Smooth muscle cell (in vitro differentiated cells): ENCODE data around the gene MECR. TPM values are rescaled to one million over a fixed set of nuclear protein-coding genes. Genes with fewer than 3 reads are reported as not detected.

Experiments used
- DNase-seq: peaks from one replicate; lab custom pipeline; 2025; ENCODE audit not compliant: unreplicated experiment; lab: John Stamatoyannopoulos, UW
- H2AFZ ChIP-seq: fragments of 200-600 bp; sonication (generic); 2 replicates; pipeline ENCODE4 v1.6.0; 2016; ENCODE audit warnings: antibody characterized with exemption, low read depth, mild to moderate bottlenecking
- H3F3A ChIP-seq: fragments of 200-600 bp; sonication (generic); 2 replicates; pipeline ENCODE4 v1.6.0; 2017; ENCODE audit warnings: antibody characterized with exemption, low read depth
- H3K27ac ChIP-seq: fragments of 200-600 bp; sonication (generic); 2 replicates; pipeline ENCODE4 v1.5.1; 2016; ENCODE audit warnings: low read depth, mild to moderate bottlenecking
- H3K27me3 ChIP-seq: fragments of 200-600 bp; sonication (generic); 2 replicates; pipeline ENCODE4 v1.6.1; 2016; ENCODE audit warnings: low read depth, mild to moderate bottlenecking
- H3K36me3 ChIP-seq: fragments of 200-600 bp; sonication (generic); 2 replicates; pipeline ENCODE4 v1.5.1; 2016; ENCODE audit warnings: low read depth
- H3K4me1 ChIP-seq: fragments of 200-600 bp; sonication (generic); 2 replicates; pipeline ENCODE4 v1.5.1; 2016; ENCODE audit warnings: low read depth
- H3K4me2 ChIP-seq: fragments of 200-600 bp; sonication (generic); 2 replicates; pipeline ENCODE4 v1.6.0; 2016; ENCODE audit warnings: mild to moderate bottlenecking
- H3K4me3 ChIP-seq: fragments of 200-600 bp; sonication (generic); 2 replicates; pipeline ENCODE4 v1.5.1; 2016; ENCODE audit warnings: mild to moderate bottlenecking
- H3K79me2 ChIP-seq: fragments of 200-600 bp; sonication (generic); 2 replicates; pipeline ENCODE4 v1.6.0; 2016; ENCODE audit warnings: low read depth, mild to moderate bottlenecking
- H3K9ac ChIP-seq: fragments of 200-600 bp; sonication (generic); 2 replicates; pipeline ENCODE4 v1.6.0; 2016; ENCODE audit warnings: low read depth
- H3K9me3 ChIP-seq: fragments of 200-600 bp; sonication (generic); replicated peaks from 2 replicates; pipeline ENCODE4 v1.5.1; 2016; ENCODE audit warnings: low read depth
- H4K20me1 ChIP-seq: fragments of 200-600 bp; sonication (generic); 2 replicates; pipeline ENCODE4 v1.6.0; 2016; ENCODE audit warnings: low read depth
- WGBS: methylation state at CpG from one replicate; pipeline ENCODE4 v1.1.7; 2016; ENCODE audit warnings: low lambda C conversion rate; 5-methylcytosine and 5-hydroxymethylcytosine counted together
- polyA plus RNA-seq: library from polyadenylated mRNA; unstranded; fragments of >200 nt; fragmentation: Nextera tagmentation; extraction: Ambion mirVana; gene quantifications from 2 replicates; pipeline ENCODE4 v1.2.1, GENCODE V29; 2016
- total RNA-seq: library from RNA; depleted of rRNA; stranded (reverse); fragments of >200 nt; gene quantifications from 2 replicates; pipeline ENCODE4 v1.2.3, GENCODE V29; 2014
- TF ChIP-seq, protein P1 (sequence below): fragments of 200-600 bp; sonication (generic); IDR thresholded peaks from 2 replicates; pipeline ENCODE4 v1.5.1; 2017; ENCODE audit warnings: borderline replicate concordance, mild to moderate bottlenecking, antibody characterized with exemption; ENCODE audit not compliant: insufficient read depth, poor library complexity, severe bottlenecking

The MECR gene
- total and polyA plus RNA-seq, 2 experiments from 2014 or later: 11.6 to 43.8 TPM

GRCh38 chr1:29176576-29176975 lies 54.2 kb downstream of the MECR start:
- DNase-seq: no peak
- Histone ChIP-seq H3K27me3 (no peaks in the 10 kb centered on the region), H3K4me3 (no peak overlapping the region), H3K9ac (no peak overlapping the region), H3K79me2 (peaks cover 95% of the 10 kb centered on the region), H3K27ac (peak overlapping the region; percentile 68), H3K9me3 (no peaks in the 10 kb centered on the region), H4K20me1 (peaks cover 94% of the 10 kb centered on the region), H3F3A (peaks cover 2% of the 10 kb centered on the region), H3K36me3 (no peaks in the 10 kb centered on the region), H3K4me1 (peaks cover 24% of the 10 kb centered on the region), H3K4me2 (peak overlapping the region; percentile 64), H2AFZ (no peak overlapping the region)
- TF ChIP-seq, protein P1, sequence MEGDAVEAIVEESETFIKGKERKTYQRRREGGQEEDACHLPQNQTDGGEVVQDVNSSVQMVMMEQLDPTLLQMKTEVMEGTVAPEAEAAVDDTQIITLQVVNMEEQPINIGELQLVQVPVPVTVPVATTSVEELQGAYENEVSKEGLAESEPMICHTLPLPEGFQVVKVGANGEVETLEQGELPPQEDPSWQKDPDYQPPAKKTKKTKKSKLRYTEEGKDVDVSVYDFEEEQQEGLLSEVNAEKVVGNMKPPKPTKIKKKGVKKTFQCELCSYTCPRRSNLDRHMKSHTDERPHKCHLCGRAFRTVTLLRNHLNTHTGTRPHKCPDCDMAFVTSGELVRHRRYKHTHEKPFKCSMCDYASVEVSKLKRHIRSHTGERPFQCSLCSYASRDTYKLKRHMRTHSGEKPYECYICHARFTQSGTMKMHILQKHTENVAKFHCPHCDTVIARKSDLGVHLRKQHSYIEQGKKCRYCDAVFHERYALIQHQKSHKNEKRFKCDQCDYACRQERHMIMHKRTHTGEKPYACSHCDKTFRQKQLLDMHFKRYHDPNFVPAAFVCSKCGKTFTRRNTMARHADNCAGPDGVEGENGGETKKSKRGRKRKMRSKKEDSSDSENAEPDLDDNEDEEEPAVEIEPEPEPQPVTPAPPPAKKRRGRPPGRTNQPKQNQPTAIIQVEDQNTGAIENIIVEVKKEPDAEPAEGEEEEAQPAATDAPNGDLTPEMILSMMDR: no peak
- WGBS: 39% methylated on average over 4 of the region's 4 CpGs

DNA sequence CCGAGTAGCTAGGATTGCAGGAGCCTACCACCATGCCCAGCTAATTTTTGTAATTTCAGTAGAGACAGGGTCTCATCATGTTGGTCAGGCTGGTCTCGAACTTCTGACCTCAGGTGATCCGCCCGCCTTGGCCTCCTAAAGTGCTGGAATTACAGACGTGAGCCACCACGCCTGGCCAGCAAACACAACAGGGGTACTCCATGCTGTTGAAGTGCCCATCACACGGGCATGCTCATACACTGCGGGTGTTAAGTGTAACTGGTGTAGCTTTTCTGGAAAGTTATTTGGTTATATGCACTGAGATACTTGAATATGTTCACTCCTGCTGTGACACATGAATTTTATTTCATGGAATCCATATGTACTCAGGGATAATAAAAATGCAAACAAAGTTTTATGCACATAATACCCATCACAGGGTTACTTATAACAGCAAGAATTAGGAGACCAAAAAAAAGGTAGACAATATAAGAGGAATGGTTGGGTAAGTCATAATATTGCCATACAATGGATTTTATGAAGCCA lies 58.3 kb downstream of the MECR start:
- no peak overlapping the region for H2AFZ ChIP-seq
- peaks cover 10% of the 10 kb centered on the region for H3F3A ChIP-seq
- H3K27ac ChIP-seq: no peak overlapping the region
- no peak overlapping the region for H3K4me3 ChIP-seq
- H3K27me3 ChIP-seq: no peaks in the 10 kb centered on the region
- no peak for DNase-seq
- H3K9me3 ChIP-seq: no peaks in the 10 kb centered on the region
- H3K79me2 ChIP-seq: peaks cover 98% of the 10 kb centered on the region
- 94% methylated on average over 8 of the region's 8 CpGs for WGBS
- H3K4me2 ChIP-seq: no peak overlapping the region
- H4K20me1 ChIP-seq: peaks cover 98% of the 10 kb centered on the region
- H3K4me1 ChIP-seq: peaks cover 24% of the 10 kb centered on the region
- no peak overlapping the region for H3K9ac ChIP-seq
- TF ChIP-seq, protein P1: no peak
- H3K36me3 ChIP-seq: no peaks in the 10 kb centered on the region

GRCh38 chr1:29171521-29171920 lies 59.2 kb downstream of the MECR start:
- H4K20me1 ChIP-seq: peaks cover 98% of the 10 kb centered on the region
- no peak overlapping the region for H2AFZ ChIP-seq

More at GRCh38 chr1:29171521-29171920, 59.2 kb downstream of the MECR start:
- Histone ChIP-seq H3F3A (peaks cover 17% of the 10 kb centered on the region), H3K4me3 (no peak overlapping the region), H3K27me3 (no peaks in the 10 kb centered on the region), H3K79me2 (peaks cover 98% of the 10 kb centered on the region), H3K4me1 (peaks cover 26% of the 10 kb centered on the region), H3K36me3 (no peaks in the 10 kb centered on the region), H3K27ac (peak overlapping the region; percentile 60), H3K9me3 (no peaks in the 10 kb centered on the region), H3K9ac (no peak overlapping the region), H3K4me2 (peak overlapping the region; percentile 48)
- WGBS: 93% methylated on average over 5 of the region's 5 CpGs
- TF ChIP-seq, protein P1: no peak
- no peak for DNase-seq
